Measurements from ENCODE around the gene DRC3.

Gene DRC3

DNA sequence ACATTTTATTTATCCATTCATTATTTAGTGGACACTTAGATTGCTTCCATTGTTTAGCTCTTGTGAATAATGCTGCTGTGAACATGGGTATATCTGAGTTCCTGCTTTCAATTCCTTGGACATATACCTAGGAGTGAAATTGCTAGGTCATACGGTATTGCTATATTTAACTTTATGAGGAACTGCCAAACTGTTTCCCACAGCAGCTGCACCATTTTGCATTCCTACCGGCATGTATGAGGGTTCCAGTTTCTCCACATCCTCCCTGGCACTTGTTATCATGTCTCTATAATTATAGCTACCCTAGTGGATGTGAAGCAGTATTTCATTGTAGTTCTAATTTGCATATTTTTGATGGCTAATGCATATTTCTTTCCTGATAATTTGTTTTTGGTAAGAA lies 91.4 kb downstream of the DRC3 start:
- no peak for DNase-seq

DNA sequence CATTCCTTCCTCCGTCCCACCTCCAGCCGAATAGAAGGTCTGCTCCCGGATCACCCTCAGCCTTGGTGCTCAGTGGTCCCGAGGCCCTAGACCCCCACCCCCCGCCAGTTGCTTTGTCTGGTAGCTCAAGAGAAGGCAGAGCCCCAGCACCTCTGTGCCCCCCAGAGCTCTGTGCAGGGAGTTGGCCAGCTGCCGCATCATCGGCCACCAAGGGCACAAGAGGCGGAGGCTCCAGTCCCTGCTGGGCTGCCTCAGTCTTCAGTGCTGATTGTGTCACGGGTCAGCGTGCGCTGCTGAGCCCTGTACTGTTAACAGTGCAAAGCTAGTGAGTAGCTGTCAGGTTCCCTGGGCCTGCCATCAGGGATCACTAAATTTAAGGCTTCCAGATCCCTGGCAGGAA lies 92.9 kb downstream of the DRC3 start:
- DNase-seq: no peak
